NCI-H2171 (cell line): ENCODE measurements around the gene COL25A1.
"Not testable (repeated sequence)": the region's sequence is repeated elsewhere in the genome, so short reads cannot be mapped to it uniquely, and the experiment has no call there.

Experiments used
- DNase-seq: peaks from one replicate; lab custom pipeline; 2025; lab: John Stamatoyannopoulos, UW

COL25A1 gene

DNA sequence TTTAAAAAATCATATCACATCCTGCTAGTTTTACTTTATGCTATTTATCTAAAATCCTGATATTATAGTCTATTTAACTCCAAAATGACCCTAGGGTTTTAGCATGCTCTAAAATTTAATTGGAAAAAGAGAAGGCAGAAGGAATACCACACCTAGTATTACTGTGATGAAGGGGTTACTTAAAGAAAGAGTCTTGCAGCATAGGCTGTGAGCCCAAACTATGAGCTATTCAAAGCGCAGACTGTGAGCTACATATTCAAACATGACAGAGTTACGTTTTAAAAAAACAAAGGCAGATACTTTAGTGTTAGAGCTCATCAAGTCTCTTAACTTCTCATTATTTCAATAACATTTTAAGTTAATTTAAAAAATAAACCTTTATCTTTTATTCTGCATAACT, 291.9 kb downstream of the COL25A1 start:
- no peak for DNase-seq

DNA sequence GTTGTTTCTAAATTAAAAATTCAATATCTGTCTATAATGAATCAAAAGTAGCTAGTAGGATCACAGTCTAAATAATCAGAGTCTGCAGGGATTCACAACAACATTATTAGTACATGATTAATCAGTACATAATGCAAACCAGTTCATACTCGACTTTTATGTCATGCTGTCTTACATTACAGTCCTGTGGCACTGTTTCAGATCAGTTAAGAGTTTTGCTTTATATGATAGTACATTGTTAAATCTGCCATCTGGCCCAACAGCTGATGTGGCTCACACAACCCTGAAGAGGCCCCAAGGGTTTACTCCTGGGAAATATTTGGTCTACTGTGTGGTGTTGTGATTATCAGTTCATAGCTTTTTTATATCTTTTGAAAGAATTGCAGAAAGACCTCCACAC, 292.5 kb downstream of the COL25A1 start:
- DNase-seq = peak; percentile 72

DNA sequence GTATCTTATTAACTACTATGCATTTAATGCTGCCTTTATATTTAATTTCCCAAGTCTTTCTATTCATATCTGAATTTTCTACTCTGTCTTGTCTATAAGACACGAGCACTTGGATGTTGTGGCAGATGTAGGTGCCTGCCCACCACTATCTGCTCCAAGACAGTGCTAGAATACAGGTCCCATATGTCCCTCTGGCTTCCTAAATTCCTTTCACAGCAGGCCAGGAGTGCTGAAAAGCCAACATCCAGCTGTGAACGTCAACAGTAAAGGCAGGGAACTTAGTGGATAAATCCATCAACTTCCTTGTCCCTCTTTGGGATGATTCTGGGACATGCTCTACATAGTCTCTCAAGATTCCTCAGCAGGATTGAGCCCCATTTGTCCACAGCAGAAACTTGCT, 294.5 kb downstream of the COL25A1 start:
- no peak for DNase-seq

DNA sequence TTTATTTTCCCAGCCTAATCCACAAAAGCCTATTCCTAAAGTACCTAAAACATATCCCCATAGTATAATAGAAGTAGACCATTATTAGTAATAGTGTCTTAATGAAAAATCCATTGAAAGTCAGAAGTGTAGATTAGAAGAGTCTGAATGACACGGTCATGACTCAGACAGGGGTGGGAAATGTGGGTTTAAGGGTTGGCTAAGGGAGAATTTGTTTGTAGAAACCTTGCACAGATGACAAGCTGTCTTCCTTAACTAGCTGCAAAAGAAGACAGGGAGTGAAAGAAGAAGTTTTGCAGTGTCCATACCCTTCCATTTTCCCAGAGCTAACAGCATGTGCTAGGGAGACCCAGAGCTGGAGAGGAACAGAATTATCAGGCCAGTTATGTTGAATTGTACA, 296.9 kb downstream of the COL25A1 start:
- no peak for DNase-seq

DNA sequence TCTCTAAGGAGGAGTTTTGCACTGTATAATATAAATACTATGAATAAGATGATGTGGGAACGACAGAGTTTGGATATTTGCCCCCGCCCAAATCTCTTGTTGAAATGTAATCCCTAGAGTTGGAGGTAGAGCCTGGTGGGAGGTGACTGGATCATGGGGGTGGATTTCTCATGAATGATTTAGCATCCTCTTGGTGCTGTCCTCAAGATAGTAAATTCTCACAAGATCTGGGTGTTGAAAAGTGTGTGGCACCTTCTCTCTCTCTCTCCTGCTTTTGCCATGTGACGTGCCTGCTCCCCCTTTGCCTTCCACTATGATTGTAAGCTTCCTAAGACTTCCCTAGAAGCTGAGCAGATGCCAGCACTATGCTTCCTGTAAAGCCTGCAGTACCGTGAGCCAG, 298.0 kb downstream of the COL25A1 start:
- DNase-seq = no peak

DNA sequence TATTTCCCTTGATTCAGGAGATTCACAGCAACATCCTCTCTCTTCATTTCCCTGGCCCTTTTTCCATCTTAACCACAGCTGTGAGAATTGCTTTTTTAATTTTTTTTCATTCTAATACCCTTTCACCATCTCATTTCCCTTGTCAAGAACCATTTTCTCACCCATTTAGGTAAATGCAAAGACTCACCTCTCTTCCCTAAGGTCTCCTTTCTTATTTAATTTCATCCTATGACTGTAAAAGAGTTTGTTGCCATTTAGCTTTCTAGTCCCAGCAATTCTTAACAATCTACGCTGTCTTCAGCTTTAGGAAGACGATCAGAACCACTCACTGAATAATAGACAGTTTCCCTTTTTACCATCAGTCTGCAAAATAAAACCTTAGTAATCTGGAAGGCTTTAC, 298.5 kb downstream of the COL25A1 start:
- DNase-seq = no peak

DNA sequence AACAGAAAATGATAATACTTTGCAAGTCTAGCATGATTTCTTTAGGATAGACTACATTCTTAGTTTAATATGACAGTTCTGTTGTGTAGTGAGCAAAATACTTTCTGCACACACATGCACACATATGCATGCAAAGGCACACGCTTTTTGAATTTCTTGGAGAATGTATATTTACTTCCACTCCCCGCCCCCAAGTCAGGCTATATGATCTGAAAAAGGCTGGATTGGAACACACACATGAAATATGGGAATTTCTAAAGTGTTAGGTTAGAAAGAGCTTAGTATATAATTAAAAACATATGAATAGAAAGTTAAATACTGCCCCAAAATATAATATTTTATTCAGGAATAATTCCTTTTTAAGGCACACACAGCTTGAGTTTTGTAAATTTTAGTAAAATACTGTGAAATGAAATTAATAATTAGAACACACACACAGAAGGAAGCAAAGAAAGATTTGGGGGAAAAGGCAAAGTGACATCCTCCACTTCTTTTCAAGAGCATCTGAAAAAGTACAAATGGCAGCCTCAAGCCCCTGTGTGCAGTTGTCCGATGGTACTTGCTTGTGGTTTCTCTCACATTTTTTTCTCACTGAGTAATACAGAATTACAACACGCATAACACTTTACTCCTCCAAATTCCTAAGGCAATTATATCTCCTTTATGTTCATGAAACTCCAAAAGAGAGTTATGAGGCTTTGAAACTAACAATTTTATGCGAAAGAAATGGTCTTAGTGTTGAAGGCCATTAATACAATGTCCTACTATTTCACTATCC, 310.7 kb downstream of the COL25A1 start:
- no peak for DNase-seq

DNA sequence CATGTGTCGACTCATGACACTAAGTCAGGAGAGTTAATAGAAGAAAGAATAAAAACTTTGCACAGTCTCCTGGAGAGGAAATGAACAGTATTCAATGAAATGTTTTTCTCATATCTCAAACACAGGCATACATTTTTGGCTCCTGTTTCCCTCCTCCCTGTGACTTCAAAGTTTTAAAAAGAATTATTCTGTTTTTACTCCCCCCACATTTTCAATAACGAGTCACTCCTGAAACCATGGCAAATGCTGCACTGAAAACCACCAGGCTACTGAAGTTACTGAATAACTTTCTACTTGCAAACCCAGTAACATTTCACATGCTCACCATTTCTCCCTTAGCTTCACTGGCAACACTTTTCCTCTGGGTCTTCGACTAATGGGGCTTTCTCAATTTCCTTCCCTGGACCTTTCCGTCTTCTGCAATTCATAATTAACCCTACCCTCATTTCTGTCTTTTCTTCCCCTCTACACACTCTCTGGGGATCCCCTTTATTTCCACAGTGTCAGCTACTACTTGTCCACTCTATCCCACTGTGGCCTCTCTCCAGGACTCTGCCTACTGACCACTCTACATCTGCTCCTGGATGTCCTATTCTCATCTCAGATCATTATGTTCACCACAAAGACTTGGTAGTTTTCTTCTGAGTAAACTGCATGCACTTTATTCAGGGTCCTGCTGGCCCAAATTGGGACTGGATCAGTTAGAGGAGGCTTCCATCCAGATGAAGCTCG, 313.8 kb downstream of the COL25A1 start:
- DNase-seq = no peak

DNA sequence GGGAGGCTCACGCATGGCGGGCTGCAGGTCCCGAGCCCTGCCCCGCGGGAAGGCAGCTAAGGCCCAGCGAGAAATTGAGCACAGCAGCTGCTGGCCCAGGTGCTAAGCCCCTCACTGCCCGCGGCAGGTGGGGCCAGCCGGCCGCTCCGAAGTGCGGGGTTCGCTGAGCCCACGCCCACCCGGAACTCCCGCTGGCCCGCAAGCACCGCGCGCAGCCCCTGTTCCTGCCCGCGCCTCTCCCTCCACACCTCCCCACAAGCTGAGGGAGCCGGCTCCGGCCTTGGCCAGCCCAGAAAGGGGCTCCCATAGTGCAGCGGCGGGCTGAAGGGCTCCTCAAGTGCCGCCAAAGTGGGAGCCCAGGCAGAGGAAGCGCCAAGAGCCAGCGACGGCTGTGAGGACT, 318.0 kb downstream of the COL25A1 start:
- DNase-seq = not testable (repeated sequence)

DNA sequence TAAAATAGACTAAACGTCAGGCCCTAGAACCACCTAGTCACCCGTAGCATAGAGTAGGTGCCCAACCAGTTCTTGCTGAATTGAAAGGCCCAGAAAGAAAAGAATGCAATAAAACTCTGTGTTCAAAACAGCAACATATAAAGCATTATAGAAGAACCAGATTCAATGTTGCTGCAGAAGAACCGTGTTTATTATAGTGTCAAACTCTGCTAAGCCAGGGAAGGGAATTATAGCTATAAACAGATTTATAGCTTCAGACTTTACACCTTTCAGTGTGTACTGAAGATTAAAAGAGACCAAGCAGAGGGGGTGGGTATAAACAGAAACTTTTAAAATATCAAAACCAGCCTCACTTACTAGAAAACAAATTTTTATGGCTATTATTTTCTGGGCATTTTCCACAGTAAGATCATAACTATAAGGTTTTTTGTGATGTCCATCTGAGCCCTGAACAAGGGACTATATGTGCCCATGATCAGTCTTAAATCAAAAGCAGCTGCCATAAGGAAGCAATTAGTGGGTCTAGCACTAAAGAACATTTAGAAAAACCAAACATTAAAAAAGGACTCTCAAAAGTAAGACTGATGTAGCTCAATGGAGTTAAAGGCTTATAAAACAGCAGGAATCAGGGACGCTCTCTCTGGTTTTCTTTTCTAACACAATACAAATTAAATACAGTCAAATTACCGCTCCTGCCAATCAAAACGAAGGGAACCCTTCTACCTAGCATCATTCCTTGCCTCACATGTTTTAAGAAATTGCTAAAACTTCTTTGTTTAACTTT, 319.9 kb downstream of the COL25A1 start:
- DNase-seq = no peak

DNA sequence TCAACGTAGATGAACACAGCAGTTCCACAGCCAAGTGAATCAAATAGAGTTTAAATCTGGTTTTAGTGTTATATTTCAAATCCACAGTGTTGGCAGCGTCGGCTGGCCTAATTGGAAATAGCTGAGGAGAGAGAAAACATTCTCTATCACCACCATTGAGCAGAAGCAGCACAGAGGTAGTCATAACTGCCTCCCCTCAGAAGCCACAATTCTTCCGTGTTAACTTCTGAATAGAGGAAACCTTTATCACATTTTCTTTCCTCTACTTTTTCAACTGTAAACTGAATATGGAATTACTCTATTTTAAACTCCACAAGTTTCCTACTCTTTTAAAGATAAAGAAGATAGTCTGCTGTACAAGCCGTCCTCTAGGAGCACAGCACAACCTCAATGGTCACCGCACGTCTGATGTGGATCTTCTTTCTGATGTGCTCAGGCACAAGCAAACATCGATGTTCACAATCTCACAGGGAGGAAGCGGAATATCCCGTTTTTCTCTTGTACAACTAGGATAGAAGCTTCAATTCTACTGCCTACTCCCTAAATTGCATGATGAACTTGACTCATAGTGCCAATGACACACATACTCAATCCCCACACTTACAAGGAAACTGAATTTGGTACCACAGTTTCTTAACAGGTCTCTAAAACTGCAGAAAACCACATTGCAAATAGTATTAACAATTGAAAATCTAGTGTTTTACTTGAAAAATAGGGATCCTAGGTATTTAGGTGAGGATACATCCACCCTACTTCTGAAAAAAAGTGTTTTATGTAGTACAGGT, 321.8 kb downstream of the COL25A1 start:
- no peak for DNase-seq

DNA sequence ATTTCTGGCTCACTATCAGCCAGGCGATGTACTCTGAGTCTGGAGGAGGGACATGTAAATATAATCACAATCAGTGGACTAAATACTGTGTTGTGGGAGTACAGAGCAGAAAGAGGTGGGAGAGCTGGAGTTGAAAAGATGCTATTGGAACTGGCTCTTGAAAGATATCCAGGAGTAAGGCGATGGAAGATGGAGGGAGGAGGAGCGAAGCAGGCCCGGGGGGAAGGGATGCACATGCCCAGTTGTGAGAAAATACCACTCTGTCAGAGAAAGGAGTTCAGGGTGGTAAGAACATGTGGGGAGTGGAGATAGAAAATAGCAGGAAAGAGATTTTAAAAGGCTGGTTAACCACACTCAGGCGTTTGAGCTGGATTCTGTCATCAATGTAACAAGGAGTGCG, 322.7 kb downstream of the COL25A1 start:
- no peak for DNase-seq

DNA sequence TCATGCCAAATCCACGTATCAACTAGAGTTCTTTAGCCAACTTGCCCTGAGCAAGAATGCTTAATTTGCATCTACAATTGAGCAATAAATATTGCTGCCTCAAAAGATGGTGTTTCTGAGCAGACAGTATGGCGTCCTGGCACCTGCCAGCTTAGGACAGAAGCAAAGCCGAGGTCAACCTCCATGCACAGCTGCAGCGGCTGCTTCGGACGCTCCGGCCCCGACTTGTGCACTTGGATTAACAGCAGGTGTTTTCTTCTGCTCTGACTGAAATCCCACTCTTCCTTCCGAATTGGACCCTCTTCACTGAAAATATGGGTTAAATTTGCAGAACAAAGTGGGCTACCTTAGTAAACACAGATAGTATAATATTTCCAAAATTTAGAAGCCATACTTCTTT, 324.4 kb downstream of the COL25A1 start:
- DNase-seq = no peak

DNA sequence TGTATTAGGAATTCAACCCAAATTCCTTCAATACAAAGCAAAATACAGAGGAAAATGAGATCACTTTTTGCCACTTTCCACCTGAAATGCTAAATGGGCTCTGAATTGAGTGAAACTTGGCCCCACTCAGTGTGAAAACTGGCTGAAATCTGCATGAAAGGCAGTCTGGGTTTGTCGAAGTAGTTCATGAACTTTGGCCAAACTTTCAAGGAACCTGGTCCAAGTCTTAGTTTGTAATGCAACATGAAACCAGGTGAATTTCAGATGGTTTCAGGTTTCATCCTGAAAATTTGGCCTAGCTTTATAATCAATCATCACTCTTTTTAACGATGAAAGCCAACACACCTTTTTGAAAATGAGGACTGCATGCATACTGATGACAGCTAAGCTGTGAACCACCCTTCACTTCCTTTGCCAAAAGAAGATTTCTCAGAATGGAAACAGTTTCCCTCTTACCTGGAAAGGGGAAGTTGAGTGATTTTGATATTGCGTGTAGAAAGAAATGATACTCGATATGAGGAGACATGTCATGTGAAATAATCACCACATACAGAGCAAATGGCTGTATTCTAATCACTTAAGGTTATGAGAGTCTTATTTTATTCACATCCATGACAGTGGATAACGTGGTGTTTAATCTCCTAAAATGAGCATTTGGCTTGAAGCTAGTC, 329.7 kb downstream of the COL25A1 start:
- DNase-seq = no peak

DNA sequence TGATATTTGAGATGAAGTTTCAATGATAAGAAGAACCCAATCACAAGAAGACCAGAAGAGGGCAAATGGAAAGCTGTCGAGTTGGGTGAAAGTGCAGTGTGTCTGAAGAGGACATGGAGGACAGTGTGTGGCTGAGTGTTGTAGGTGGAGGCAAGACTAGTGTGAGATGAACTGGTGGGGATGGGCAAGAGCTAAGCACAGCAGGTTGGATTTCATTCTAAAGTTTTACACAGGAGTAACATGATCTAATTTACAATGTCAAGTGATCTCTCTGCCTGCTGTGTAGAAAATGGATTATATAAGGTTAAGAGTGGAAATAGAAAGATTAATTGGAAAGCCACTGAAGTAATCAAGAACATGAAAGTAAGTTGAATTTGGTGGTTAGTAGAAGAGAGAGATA, 331.0 kb downstream of the COL25A1 start:
- no peak for DNase-seq

DNA sequence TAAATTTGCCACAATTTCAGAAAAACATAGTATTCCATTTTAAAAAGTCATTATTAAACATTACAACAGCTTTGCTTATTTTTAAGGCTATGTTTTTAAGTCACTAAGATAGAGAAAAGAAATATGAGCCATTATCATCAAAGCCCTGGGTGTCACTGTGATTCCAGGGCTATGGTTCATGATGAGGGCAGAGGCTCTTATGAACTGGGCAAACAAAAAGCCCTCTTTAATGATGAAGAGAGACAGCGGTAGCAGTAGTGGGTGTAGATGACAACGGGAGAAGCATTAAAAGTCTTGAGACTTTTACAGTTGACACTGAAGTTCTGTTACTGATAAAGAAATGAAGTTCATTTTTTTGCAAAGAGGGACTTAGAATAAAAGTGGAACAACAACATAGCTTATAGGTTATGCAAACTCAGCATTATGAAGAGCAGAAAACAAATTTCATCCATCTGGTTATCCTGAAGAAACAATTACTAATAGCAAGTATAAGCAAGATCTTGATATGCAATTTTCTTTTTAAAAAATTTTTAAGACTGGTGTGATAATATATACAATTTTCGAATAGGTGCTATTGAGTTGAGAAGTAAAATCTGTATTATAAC, 336.9 kb downstream of the COL25A1 start:
- no peak for DNase-seq

DNA sequence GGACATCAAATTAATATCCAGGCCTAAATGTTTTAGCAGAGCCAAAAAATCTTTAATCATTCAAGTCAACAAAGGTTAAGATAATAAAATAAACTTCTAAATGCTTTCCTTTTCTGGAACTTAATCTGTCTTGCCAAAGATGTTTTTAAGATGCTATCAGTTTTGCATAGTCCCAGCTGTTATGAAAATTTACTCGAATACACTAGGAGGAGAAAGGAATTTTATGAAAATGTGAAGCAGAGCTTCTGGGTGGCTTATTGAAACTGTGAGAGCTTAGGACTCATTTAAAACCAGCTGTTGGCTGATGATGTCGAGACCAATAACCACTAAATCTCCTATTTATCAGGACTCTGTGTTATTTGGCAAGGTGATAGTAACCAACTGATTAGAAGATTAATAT, 337.4 kb downstream of the COL25A1 start:
- DNase-seq = no peak

DNA sequence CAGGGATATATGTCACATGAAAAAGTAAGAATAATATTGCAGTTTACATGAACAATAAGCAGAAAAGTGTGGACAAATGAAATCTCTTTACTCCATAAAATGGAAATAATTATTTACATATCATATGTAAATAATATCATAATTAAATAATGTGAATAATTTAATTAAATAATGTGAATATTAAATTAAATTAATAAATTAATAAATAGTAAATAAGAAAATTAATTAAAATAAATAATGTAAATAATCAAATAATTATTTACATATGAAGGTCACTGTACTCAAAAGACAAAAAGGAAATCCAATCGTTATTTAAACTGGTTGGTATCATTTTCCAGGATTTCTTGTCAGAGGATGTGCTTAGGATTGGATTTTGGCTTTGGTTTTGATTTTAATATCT, 338.5 kb downstream of the COL25A1 start:
- DNase-seq = no peak

DNA sequence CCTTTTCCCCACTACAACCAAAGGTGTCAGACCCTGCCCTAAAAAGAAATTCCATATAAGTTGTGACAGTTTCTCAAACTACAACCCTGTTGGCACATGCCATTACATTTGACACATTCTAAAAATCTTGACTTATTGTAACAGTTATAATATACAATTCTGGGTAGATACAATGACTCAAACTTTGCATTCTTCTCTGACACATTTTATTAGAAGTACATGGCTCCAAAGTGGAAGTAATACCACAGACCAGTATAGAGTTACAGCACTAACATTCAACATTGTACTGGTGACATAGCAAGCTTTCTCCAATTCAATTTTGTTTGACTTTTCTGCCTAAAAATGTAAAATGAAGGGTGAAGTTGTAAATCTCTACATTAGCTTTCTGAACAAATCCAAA, 343.0 kb downstream of the COL25A1 start:
- no peak for DNase-seq

DNA sequence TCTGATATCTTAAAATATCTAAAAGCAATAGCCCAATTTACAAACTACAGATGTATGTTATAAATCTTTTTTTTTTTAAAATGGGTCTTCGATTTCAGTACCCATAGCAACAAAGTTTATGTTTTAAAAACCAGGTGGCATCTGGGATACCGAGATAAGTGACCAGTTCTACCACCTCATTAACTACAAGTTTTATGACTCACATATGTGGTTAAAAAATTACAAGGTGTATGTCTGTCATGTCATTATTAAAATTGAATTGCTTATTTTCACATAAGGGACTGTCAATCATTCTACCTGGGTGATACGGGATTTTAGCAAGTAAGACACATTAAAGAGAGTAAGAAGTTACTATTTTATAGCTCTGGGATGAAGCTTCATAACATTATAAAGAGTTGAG, 347.6 kb downstream of the COL25A1 start:
- no peak for DNase-seq

DNA sequence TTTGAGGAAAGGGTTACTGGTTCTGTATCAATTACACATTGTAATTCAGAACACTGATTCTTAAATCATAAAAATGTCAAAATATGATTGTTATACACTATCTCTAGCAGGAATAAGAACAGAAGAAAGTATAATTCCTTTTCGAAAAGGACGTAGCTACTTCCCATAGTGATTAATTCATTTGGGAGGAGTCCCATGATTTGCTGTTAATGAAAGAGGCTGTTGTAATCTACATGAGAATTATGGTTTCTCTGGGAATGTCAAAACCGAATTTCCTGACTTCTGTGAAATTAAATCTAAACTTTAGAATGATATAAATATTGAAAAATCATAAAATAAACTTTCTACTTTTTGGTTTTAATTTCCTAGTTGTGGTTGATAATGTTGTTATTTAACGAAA, 348.5 kb downstream of the COL25A1 start:
- no peak for DNase-seq
